Measurements from ENCODE around the gene TUBAL3.
A peak's percentile ranks its signal among the peaks of the same experiment; 100 is the strongest.
"Not testable (repeated sequence)": the region's sequence is repeated elsewhere in the genome, so short reads cannot be mapped to it uniquely, and the experiment has no call there.

Gene TUBAL3

GRCh38 chr10:5423771-5424170 is 19.1 kb upstream of the TUBAL3 start:
- H3K4me1 ChIP-seq (ENCODE audit: control insufficient read depth, insufficient read depth, low read length, poor library complexity, severe bottlenecking), result no peaks in the 10 kb centered on the region
- 0 to 83% methylated on average over 1 of the region's 2 CpGs for WGBS, 2 experiments (ENCODE audit: insufficient coverage in 2 of 2)
- peaks cover 6% of the 10 kb centered on the region for H3K9me3 ChIP-seq (ENCODE audit: control insufficient read depth, low read length)
- H3K36me3 ChIP-seq (ENCODE audit: control insufficient read depth, insufficient read depth, low read length), result peaks cover 13% of the 10 kb centered on the region
- H3K4me3 ChIP-seq (ENCODE audit: extremely low read depth, insufficient read depth, low read length, poor library complexity, severe bottlenecking), result no peak overlapping the region
- H3K27ac ChIP-seq (ENCODE audit: low read depth, low read length, severe bottlenecking), result no peak overlapping the region

DNA sequence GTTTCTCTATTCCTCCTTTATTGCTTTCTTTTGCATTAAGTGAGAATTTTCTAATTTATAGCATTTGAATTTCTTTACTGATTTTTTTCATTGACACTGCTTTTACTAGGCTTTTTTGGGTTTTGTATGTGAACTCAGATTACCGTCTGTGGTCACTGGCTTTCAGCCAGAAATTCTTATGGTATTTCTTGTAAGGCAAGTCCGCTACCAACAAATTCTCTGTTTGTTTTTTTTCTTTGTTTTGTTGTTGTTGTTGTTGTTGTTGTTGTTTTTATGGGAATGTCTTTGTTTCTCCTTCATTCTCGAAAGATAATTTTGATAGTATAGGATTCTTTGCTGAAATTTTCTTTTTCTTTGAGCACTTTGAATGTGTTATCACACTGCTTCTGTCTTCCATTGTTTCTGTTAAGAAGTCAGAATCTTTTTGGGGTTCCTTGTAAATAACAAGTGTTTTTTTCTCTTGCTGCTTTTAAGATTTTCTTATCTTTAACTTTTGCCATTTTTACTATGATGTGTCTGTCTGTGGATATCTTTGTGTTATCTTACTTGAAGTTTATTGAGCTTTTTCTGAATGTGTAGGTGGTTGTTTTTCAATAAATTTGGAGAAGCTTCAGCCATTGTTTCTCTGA is 15.0 kb upstream of the TUBAL3 start:
- Histone ChIP-seq H3K4me3 (ENCODE audit: extremely low read depth, insufficient read depth, low read length, poor library complexity, severe bottlenecking) (no peak overlapping the region), H3K4me1 (ENCODE audit: control insufficient read depth, insufficient read depth, low read length, poor library complexity, severe bottlenecking) (peaks cover 3% of the 10 kb centered on the region), H3K36me3 (ENCODE audit: control insufficient read depth, insufficient read depth, low read length) (peaks cover 10% of the 10 kb centered on the region), H3K27ac (ENCODE audit: low read depth, low read length, severe bottlenecking) (no peak overlapping the region), H3K9me3 (ENCODE audit: control insufficient read depth, low read length) (peaks cover 9% of the 10 kb centered on the region)
- 92% methylated on average over 2 of the region's 3 CpGs; no CpG with 5 or more reads in 1 of the 2 experiments for WGBS, 2 experiments (ENCODE audit: insufficient coverage in 2 of 2)

DNA sequence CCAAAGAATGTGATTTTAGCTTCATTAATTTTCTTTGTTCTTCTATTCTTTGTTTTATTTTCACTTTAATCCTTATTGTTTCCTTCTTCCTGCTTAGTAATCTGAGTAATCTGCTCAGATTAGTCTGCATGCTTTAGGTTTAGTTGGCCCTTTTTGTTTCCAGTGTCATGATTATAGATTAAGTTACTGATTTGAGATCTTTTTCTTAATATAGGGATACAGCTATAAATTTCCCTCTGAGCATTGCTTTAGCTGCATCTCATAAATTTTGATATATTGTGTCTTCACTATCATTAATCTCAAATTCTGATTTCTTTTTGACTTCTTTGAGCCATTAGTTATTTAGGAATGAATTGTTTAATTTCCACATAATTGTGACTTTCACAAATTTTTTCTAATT is 14.0 kb upstream of the TUBAL3 start:
- Histone ChIP-seq H3K4me1 (ENCODE audit: control insufficient read depth, insufficient read depth, low read length, poor library complexity, severe bottlenecking) (peaks cover 12% of the 10 kb centered on the region), H3K36me3 (ENCODE audit: control insufficient read depth, insufficient read depth, low read length) (peaks cover 10% of the 10 kb centered on the region), H3K9me3 (ENCODE audit: control insufficient read depth, low read length) (peaks cover 9% of the 10 kb centered on the region), H3K4me3 (ENCODE audit: extremely low read depth, insufficient read depth, low read length, poor library complexity, severe bottlenecking) (no peak overlapping the region), H3K27ac (ENCODE audit: low read depth, low read length, severe bottlenecking) (no peak overlapping the region)

DNA sequence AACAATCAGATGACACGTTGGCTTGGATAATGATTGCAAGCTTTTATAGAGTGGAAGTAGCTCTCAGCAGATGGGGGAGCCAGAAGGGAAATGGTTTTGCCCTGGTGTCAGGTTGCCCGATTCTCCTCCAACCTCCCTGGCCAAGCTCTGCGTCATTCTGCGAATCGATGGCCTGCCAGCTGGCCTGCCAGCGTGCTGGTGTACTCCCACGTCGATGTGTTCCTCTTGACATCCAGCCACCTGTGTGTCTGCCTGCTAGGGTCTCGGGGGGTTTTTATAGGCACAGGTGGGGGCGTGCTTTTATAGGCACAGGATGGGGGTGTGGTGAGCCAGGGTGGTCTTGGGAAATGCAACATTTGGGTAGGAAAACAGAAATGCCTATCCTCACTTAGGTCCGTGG is 12.4 kb upstream of the TUBAL3 start:
- no peak overlapping the region for H3K4me3 ChIP-seq (ENCODE audit: extremely low read depth, insufficient read depth, low read length, poor library complexity, severe bottlenecking)
- 94 to 95% methylated on average over 7 to 10 of the region's 11 CpGs for WGBS, 2 experiments (ENCODE audit: insufficient coverage in 2 of 2)
- peaks cover 16% of the 10 kb centered on the region for H3K4me1 ChIP-seq (ENCODE audit: control insufficient read depth, insufficient read depth, low read length, poor library complexity, severe bottlenecking)
- H3K36me3 ChIP-seq (ENCODE audit: control insufficient read depth, insufficient read depth, low read length), result peaks cover 10% of the 10 kb centered on the region
- peaks cover 9% of the 10 kb centered on the region for H3K9me3 ChIP-seq (ENCODE audit: control insufficient read depth, low read length)
- no peak overlapping the region for H3K27ac ChIP-seq (ENCODE audit: low read depth, low read length, severe bottlenecking)

GRCh38 chr10:5413012-5413938 is 8.6 kb upstream of the TUBAL3 start:
- H3K9me3 ChIP-seq (ENCODE audit: control insufficient read depth, low read length), result peaks cover 3% of the 10 kb centered on the region
- H3K4me1 ChIP-seq (ENCODE audit: control insufficient read depth, insufficient read depth, low read length, poor library complexity, severe bottlenecking), result peaks cover 17% of the 10 kb centered on the region
- peak overlapping the region; percentile 76 for H3K4me3 ChIP-seq (ENCODE audit: extremely low read depth, insufficient read depth, low read length, poor library complexity, severe bottlenecking)
- H3K27ac ChIP-seq (ENCODE audit: low read depth, low read length, severe bottlenecking), result peak overlapping the region; percentile 41
- 15 to 18% methylated on average over 13 to 16 of the region's 20 CpGs for WGBS, 2 experiments (ENCODE audit: insufficient coverage in 2 of 2)
- H3K36me3 ChIP-seq (ENCODE audit: control insufficient read depth, insufficient read depth, low read length), result peaks cover 10% of the 10 kb centered on the region

DNA sequence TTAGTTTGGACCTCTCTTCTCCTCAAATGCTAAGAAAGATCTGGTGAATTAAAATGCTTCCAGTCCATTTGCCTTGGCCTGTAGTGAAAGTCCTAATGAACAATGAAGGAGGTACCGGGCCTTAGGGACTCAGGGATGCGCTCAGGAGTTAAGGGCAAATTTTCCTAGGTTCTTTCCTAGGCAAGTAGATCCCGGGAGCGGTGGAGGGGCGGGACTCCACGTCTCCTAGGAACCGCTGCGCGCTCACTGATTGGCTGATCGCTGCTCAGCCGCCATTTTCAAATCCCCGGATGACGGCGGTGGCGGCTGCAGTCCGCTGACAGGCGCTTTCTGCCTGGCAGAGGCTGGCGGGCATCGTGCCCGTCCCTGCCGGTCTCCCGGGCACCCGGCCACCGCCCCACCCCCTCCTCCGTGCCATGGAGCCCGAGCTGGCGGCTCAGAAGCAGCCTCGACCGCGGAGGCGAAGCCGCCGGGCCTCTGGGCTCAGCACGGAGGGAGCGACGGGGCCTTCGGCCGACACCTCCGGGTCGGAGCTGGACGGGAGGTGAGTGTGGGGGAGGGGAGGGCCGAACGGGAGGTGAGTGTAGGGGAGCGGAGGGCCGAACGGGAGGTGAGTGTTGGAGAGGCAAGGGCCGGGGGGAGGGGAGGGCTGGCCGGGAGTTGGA is 7.8 kb upstream of the TUBAL3 start, which contains the start of gene NET1:
Gene NET1, plus strand, starts transcription at position 281 of the 665 bp plus-strand sequence. Its CDS starts 136 bp downstream, at position 417.
- Histone ChIP-seq H3K9me3 (ENCODE audit: control insufficient read depth, low read length) (peaks cover 10% of the 10 kb centered on the region), H3K4me3 (ENCODE audit: extremely low read depth, insufficient read depth, low read length, poor library complexity, severe bottlenecking) (peak within 1 kb of the TSS; percentile 76), H3K36me3 (ENCODE audit: control insufficient read depth, insufficient read depth, low read length) (peaks cover 10% of the 10 kb centered on the region), H3K4me1 (ENCODE audit: control insufficient read depth, insufficient read depth, low read length, poor library complexity, severe bottlenecking) (peaks cover 17% of the 10 kb centered on the region), H3K27ac (ENCODE audit: low read depth, low read length, severe bottlenecking) (peak within 1 kb of the TSS; percentile 59)
- 0% methylated on average over 17 to 18 of the region's 48 CpGs for WGBS, 2 experiments (ENCODE audit: insufficient coverage in 2 of 2)

- Histone ChIP-seq H3K36me3 (ENCODE audit: control insufficient read depth, insufficient read depth, low read length) (peaks cover 5% of the 10 kb centered on the region), H3K4me3 (ENCODE audit: extremely low read depth, insufficient read depth, low read length, poor library complexity, severe bottlenecking) (peak overlapping the region; percentile 76), H3K27ac (ENCODE audit: low read depth, low read length, severe bottlenecking) (no peak overlapping the region), H3K9me3 (ENCODE audit: control insufficient read depth, low read length) (peaks cover 15% of the 10 kb centered on the region), H3K4me1 (ENCODE audit: control insufficient read depth, insufficient read depth, low read length, poor library complexity, severe bottlenecking) (peaks cover 17% of the 10 kb centered on the region)
- WGBS, 2 experiments (ENCODE audit: insufficient coverage in 2 of 2), result 33 to 83% methylated on average over 1 to 2 of the region's 3 CpGs
These were observed 7.3 kb upstream of the TUBAL3 start for GRCh38 chr10:5411941-5412276.

DNA sequence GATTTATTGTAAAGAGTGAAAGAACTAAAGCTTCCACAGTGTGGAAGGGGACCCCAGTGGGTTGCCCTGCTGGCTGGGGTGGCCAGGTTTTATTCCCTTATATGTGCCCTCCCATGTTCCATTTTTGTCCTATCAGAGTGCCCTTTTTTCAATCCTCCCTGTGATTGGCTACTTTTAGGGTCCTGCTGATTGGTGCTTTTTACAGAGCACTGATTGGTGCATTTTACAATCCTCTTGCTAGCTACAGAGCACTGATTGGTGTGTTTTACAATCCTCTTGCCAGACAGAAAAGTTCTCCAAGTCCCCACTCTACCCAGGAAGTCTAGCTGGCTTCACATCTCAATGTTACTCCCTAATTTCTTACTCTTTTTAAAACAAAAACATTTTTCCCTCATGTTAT is 6.2 kb upstream of the TUBAL3 start:
- not testable (repeated sequence) for H3K36me3 ChIP-seq (ENCODE audit: control insufficient read depth, insufficient read depth, low read length)

DNA sequence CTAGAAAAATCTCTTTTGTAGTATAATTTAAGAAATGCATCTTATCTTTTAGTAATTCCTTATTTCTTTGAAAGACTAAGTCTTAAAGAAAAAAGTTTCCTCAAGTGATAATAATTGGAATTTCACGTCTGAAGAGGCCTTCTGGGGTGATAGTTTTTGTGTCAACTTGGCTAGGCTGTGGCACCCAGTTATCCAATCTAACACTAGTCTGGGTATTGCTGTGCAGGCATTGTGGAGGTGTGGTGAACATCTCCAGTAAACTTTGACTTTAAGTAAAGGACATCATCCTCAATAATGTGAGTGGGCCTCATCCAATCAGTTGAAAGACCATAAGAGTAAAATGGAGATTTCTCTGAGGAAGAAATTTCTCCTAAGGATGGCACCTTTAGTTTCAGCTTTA is 2.3 kb upstream of the TUBAL3 start:
- Histone ChIP-seq H3K36me3 (ENCODE audit: control insufficient read depth, insufficient read depth, low read length) (no peaks in the 10 kb centered on the region), H3K9me3 (ENCODE audit: control insufficient read depth, low read length) (peaks cover 16% of the 10 kb centered on the region), H3K4me3 (ENCODE audit: extremely low read depth, insufficient read depth, low read length, poor library complexity, severe bottlenecking) (no peak overlapping the region), H3K4me1 (ENCODE audit: control insufficient read depth, insufficient read depth, low read length, poor library complexity, severe bottlenecking) (peaks cover under 1% of the 10 kb centered on the region), H3K27ac (ENCODE audit: low read depth, low read length, severe bottlenecking) (no peak overlapping the region)
- no CpG with 5 or more reads among the region's 1 CpG for WGBS, 2 experiments (ENCODE audit: insufficient coverage in 2 of 2)

More for the DNA sequence above, 6.2 kb upstream of the TUBAL3 start:
- Histone ChIP-seq H3K9me3 (ENCODE audit: control insufficient read depth, low read length) (peaks cover 16% of the 10 kb centered on the region), H3K4me1 (ENCODE audit: control insufficient read depth, insufficient read depth, low read length, poor library complexity, severe bottlenecking) (peaks cover 17% of the 10 kb centered on the region)
- not testable (repeated sequence) for H3K27ac ChIP-seq (ENCODE audit: low read depth, low read length, severe bottlenecking); H3K4me3 ChIP-seq (ENCODE audit: extremely low read depth, insufficient read depth, low read length, poor library complexity, severe bottlenecking)

GRCh38 chr10:5402798-5403197 is 1.8 kb downstream of the TUBAL3 start:
- no peak overlapping the region for H3K27ac ChIP-seq (ENCODE audit: low read depth, low read length, severe bottlenecking)
- WGBS, 2 experiments (ENCODE audit: insufficient coverage in 2 of 2), result 60 to 100% methylated on average over 1 to 3 of the region's 3 CpGs
- H3K4me3 ChIP-seq (ENCODE audit: extremely low read depth, insufficient read depth, low read length, poor library complexity, severe bottlenecking), result no peak overlapping the region

More at GRCh38 chr10:5402798-5403197, 1.8 kb downstream of the TUBAL3 start:
- no peaks in the 10 kb centered on the region for H3K36me3 ChIP-seq (ENCODE audit: control insufficient read depth, insufficient read depth, low read length)
- no peaks in the 10 kb centered on the region for H3K4me1 ChIP-seq (ENCODE audit: control insufficient read depth, insufficient read depth, low read length, poor library complexity, severe bottlenecking)
- peaks cover 11% of the 10 kb centered on the region for H3K9me3 ChIP-seq (ENCODE audit: control insufficient read depth, low read length)

All from mesodermal cell (in vitro differentiated cells).